OCI-LY1 (cell line): ENCODE data around the gene PCDH19.

ENCODE experiments used
- H2AFZ ChIP-seq: fragments of 200-600 bp; sonication (generic), shearing (Covaris generic); 2 replicates; pipeline ENCODE4 v1.6.0; 2014; ENCODE audit warnings: antibody characterized with exemption, mild to moderate bottlenecking, low read length
- H3F3A ChIP-seq: fragments of 200-600 bp; sonication (generic), shearing (Covaris generic); 2 replicates; pipeline ENCODE4 v1.6.0; 2014; ENCODE audit warnings: mild to moderate bottlenecking, antibody characterized with exemption, low read length, moderate library complexity; ENCODE audit not compliant: insufficient read depth
- H3K27ac ChIP-seq: fragments of 200-600 bp; sonication (generic); 2 replicates; pipeline ENCODE4 v1.5.1; 2014; ENCODE audit warnings: low read length, mixed run types, mild to moderate bottlenecking, low read depth; ENCODE audit not compliant: poor library complexity, severe bottlenecking
- H3K27me3 ChIP-seq: fragments of 200-600 bp; sonication (generic); 2 replicates; pipeline ENCODE4 v1.6.0; 2014; ENCODE audit warnings: antibody characterized with exemption, mild to moderate bottlenecking, low read length, moderate library complexity; ENCODE audit not compliant: insufficient read depth
- H3K36me3 ChIP-seq: fragments of 200-600 bp; sonication (generic); 2 replicates; pipeline ENCODE4 v1.6.1; 2014; ENCODE audit warnings: mild to moderate bottlenecking, antibody characterized with exemption, low read length, moderate library complexity, mixed read lengths; ENCODE audit not compliant: insufficient read depth
- H3K4me1 ChIP-seq: fragments of 200-600 bp; sonication (generic); 2 replicates; pipeline ENCODE4 v1.5.1; 2014; ENCODE audit warnings: mild to moderate bottlenecking, low read length, moderate library complexity; ENCODE audit not compliant: insufficient read depth, severe bottlenecking
- H3K4me2 ChIP-seq: fragments of 200-600 bp; sonication (generic), shearing (Covaris generic); 2 replicates; pipeline ENCODE4 v1.6.1; 2014; ENCODE audit warnings: low read length
- H3K4me3 ChIP-seq: fragments of 200-600 bp; sonication (generic); 2 replicates; pipeline ENCODE4 v1.5.1; 2014; ENCODE audit warnings: low read length, low read depth, mild to moderate bottlenecking, mixed read lengths; ENCODE audit not compliant: poor library complexity, severe bottlenecking
- H3K79me2 ChIP-seq: fragments of 200-600 bp; shearing (Covaris generic); 2 replicates; pipeline ENCODE4 v1.6.1; 2016; ENCODE audit warnings: mixed run types, low read length, mixed read lengths; ENCODE audit not compliant: insufficient read depth
- H3K9ac ChIP-seq: fragments of 200-600 bp; sonication (generic), shearing (Covaris generic); 2 replicates; pipeline ENCODE4 v1.6.1; 2014; ENCODE audit warnings: mild to moderate bottlenecking, low read length, mixed read lengths
- H3K9me2 ChIP-seq: fragments of 200-600 bp; sonication (generic), shearing (Covaris generic); 2 replicates; pipeline ENCODE4 v1.6.1; 2014; ENCODE audit warnings: low read depth, mild to moderate bottlenecking, low read length, mixed read lengths
- H3K9me3 ChIP-seq: fragments of 200-600 bp; shearing (Covaris generic); 2 replicates; pipeline ENCODE4 v1.6.1; 2014; ENCODE audit warnings: low read length, mixed read lengths
- H4K20me1 ChIP-seq: fragments of 200-600 bp; sonication (generic), shearing (Covaris generic); 2 replicates; pipeline ENCODE4 v1.6.0; 2016; ENCODE audit warnings: mild to moderate bottlenecking, low read length; ENCODE audit not compliant: insufficient read depth
- CTCF ChIP-seq: fragments of 200-600 bp; sonication (generic), shearing (Covaris generic); IDR thresholded peaks from 2 replicates; pipeline ENCODE4 v1.5.1; 2017; ENCODE audit warnings: mild to moderate bottlenecking, antibody characterized with exemption, low read length, moderate library complexity, mixed read lengths
- EZH2 ChIP-seq: fragments of 200-600 bp; sonication (generic), shearing (Covaris generic); IDR thresholded peaks from 2 replicates; pipeline ENCODE4 v1.8.0; 2017; ENCODE audit warnings: borderline replicate concordance, mixed run types, mild to moderate bottlenecking, antibody characterized with exemption, low read length, moderate library complexity, mixed read lengths

The PCDH19 gene

GRCh38 chrX:100395781-100396180, 14.3 kb downstream of the PCDH19 start:
- TF ChIP-seq EZH2 (no peak), CTCF (no peak)
- no peaks in the 10 kb centered on the region for H4K20me1 ChIP-seq
- no peak overlapping the region for H3K4me2 ChIP-seq
- no peak overlapping the region for H3K27ac ChIP-seq
- no peaks in the 10 kb centered on the region for H3K9me2 ChIP-seq
- no peak overlapping the region for H3K4me3 ChIP-seq
- no peaks in the 10 kb centered on the region for H3K79me2 ChIP-seq
- no peaks in the 10 kb centered on the region for H3K36me3 ChIP-seq
- H3F3A ChIP-seq: no peaks in the 10 kb centered on the region
- no peaks in the 10 kb centered on the region for H3K27me3 ChIP-seq
- H2AFZ ChIP-seq: no peak overlapping the region
- no peaks in the 10 kb centered on the region for H3K9me3 ChIP-seq
- no peaks in the 10 kb centered on the region for H3K4me1 ChIP-seq
- no peak overlapping the region for H3K9ac ChIP-seq

GRCh38 chrX:100381619-100382018, 28.5 kb downstream of the PCDH19 start:
- H3K79me2 ChIP-seq: no peaks in the 10 kb centered on the region
- no peaks in the 10 kb centered on the region for H3K36me3 ChIP-seq
- TF ChIP-seq CTCF (no peak), EZH2 (no peak)
- no peak overlapping the region for H3K9ac ChIP-seq
- H3K27me3 ChIP-seq: no peaks in the 10 kb centered on the region
- H3K4me3 ChIP-seq: no peak overlapping the region
- no peak overlapping the region for H3K4me2 ChIP-seq
- H3K4me1 ChIP-seq: no peaks in the 10 kb centered on the region
- H2AFZ ChIP-seq: no peak overlapping the region
- H3K9me3 ChIP-seq: no peaks in the 10 kb centered on the region
- H3K27ac ChIP-seq: no peak overlapping the region
- no peaks in the 10 kb centered on the region for H3K9me2 ChIP-seq
- no peaks in the 10 kb centered on the region for H3F3A ChIP-seq
- H4K20me1 ChIP-seq: no peaks in the 10 kb centered on the region

- H3K27ac ChIP-seq: no peak overlapping the region
- H3K4me1 ChIP-seq: no peaks in the 10 kb centered on the region
- H3K79me2 ChIP-seq: no peaks in the 10 kb centered on the region
- H3K9me2 ChIP-seq: no peaks in the 10 kb centered on the region
- H3K36me3 ChIP-seq: no peaks in the 10 kb centered on the region
- TF ChIP-seq CTCF (peak; percentile 40), EZH2 (no peak)
- H3K9me3 ChIP-seq: no peaks in the 10 kb centered on the region
- no peaks in the 10 kb centered on the region for H4K20me1 ChIP-seq
- no peak overlapping the region for H3K9ac ChIP-seq
- no peak overlapping the region for H3K4me2 ChIP-seq
- no peaks in the 10 kb centered on the region for H3K27me3 ChIP-seq
- no peaks in the 10 kb centered on the region for H3F3A ChIP-seq
- no peak overlapping the region for H3K4me3 ChIP-seq
- H2AFZ ChIP-seq: no peak overlapping the region
These were observed 30.6 kb downstream of the PCDH19 start for GRCh38 chrX:100379388-100379986.
